ENCODE measurements around the gene PGM5.

The PGM5 gene

DNA sequence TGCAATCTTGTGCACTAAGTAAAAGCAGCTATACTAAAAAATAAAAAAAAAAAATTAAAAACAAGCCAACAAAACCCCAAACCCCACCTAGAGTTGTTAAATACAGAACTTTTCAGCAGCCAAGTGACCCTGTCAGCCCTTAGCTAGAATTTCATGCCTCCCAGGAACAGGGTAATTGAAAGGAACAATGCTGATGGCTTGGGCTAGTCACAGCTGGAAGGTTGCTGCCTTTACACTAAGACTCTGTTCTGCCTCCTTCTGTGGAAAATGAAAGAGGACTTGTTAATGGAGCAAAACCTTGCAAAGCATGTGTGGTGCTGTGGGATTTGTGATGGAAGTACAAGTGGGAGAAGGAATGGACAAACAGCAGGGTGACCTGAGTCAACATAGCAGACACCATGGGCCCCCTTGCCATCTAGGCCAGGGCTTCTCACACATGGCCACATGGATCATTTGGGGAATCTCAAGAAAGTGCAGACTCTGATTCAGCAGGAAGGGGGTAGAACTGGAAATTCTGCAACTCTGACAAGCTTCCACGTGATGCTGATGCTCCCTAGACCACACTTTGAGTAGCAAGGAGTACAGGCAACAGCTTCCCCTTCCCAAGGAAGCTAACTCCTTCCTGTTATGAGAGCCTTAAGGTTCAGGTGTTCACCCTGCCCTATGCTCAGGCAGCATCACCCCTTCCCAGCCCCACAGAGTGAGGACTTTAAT lies 199.2 kb downstream of the PGM5 start:
- no peak for DNase-seq (ENCODE audit: extremely low read depth, low read depth)
- no peak for TF ChIP-seq CTCF (IDR thresholded peaks at IDR 0.05; ENCODE audit: low read depth, low read length, missing control alignments)
- H3K4me3 ChIP-seq (replicated peaks; ENCODE audit: low read depth, low read length) = no peak overlapping the region

DNA sequence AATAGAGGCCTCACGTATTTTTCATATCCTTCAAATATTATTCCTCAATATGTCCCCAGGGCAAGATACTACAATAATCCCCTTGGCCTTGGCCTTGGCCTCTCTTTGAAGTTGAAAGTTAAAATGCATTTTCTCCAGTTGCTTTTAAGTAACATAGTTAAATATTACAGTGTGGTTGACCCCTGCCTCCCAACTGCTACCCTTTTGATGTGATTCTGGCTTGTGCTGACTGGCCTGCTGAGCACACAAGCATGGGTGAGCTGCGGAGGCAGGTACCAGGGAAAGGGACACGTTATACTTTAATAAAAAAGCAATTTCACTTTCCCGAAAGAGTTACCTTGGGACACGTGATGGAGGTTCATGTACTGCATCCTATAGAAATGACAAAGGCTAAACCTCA lies 202.1 kb downstream of the PGM5 start:
- H3K4me3 ChIP-seq (replicated peaks; ENCODE audit: low read depth, low read length) = no peak overlapping the region
- no peak for TF ChIP-seq CTCF (IDR thresholded peaks at IDR 0.05; ENCODE audit: low read depth, low read length, missing control alignments)
- no peak for DNase-seq (ENCODE audit: extremely low read depth, low read depth)

DNA sequence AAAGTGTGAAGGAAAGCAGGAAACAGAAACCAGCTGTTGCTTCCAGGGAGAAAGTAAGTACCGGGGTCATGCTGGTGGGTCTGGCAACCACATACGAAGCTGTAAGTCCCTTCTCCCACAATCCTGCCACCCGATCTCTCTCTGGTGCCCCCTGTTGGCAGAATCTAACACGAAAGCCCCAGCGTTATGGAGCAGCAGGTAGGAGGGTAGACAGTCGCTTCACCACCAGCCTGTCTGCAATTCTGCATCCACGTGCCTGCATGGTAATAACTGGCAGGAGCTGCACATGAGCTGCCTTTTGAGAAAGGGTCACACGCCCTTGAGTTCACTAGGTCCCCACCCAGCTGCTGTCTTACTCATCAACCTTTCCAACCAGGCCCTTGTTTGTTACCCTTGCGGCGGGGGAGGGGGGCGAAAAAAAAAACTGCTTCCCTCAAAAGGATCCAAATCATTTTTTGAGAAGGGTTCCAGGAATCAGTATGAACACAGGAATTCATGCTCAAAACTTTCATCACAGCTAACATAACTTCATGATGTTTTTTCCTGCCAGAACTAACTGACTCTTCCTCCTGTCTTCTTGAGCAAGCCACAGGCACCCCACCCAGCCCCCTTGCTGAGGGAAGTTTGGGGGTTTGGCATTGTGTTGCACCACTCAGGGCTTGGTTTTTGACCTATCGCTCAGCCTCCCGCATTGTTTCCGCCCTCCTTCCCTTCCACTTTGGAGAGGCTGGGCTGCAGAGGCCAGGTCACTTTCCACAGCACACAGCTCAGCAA lies 203.8 kb downstream of the PGM5 start:
- no peak overlapping the region for H3K4me3 ChIP-seq (replicated peaks; ENCODE audit: low read depth, low read length)
- peak; percentile 55 for TF ChIP-seq CTCF (IDR thresholded peaks at IDR 0.05; ENCODE audit: low read depth, low read length, missing control alignments)
- DNase-seq (ENCODE audit: extremely low read depth, low read depth) = no peak

- no peak for DNase-seq (ENCODE audit: extremely low read depth, low read depth)
- H3K4me3 ChIP-seq (replicated peaks; ENCODE audit: low read depth, low read length) = no peak overlapping the region
- no peak for TF ChIP-seq CTCF (IDR thresholded peaks at IDR 0.05; ENCODE audit: low read depth, low read length, missing control alignments)
These were observed 206.1 kb downstream of the PGM5 start for GRCh38 chr9:68562461-68562860.

DNA sequence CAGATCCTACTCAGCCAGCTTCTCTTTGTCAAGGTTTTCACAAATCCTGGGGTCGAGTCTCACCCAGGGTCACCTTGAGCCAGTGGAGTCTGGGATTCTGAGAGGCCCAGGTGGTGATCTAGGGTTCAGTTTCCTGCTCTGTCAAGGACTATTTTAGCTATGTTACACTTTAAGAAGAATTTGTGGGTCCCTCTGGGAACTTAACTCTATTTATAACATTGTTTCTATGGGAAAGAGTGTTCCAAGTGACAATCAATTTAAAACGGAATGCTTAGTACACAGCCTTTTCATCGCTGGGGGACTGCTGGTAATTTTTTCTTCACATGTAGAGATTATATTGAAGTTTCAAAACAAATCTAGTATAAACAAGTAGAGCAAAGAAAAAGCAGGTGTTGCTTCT lies 211.2 kb downstream of the PGM5 start:
- TF ChIP-seq CTCF (IDR thresholded peaks at IDR 0.05; ENCODE audit: low read depth, low read length, missing control alignments) = no peak
- DNase-seq (ENCODE audit: extremely low read depth, low read depth) = no peak

GRCh38 chr9:68574150-68574549 lies 217.7 kb downstream of the PGM5 start:
- no peak for DNase-seq (ENCODE audit: extremely low read depth, low read depth)
- no peak overlapping the region for H3K4me3 ChIP-seq (replicated peaks; ENCODE audit: low read depth, low read length)
- TF ChIP-seq CTCF (IDR thresholded peaks at IDR 0.05; ENCODE audit: low read depth, low read length, missing control alignments) = no peak

More for the DNA sequence above, 211.2 kb downstream of the PGM5 start:
- H3K4me3 ChIP-seq (replicated peaks; ENCODE audit: low read depth, low read length) = no peak overlapping the region
